A673 (cell line): ENCODE data around the gene NCKAP5. TPM values are rescaled to one million over a fixed set of nuclear protein-coding genes. Genes with fewer than 3 reads are reported as not detected.

Experiments used
- BruUV-seq: library from RNA; stranded (reverse); fragments of 400-500 nt; replicated peaks from 2 replicates; lab custom pipeline; 2021; lab: Mats Ljungman, UMichigan
- CTCF ChIA-PET: fragments of 300-600 bp; sonication (Branson Sonifier 250); formaldehyde crosslinking; loops from one replicate; lab custom pipeline; 2022; ENCODE audit warnings: antibody characterized with exemption; lab: Charles Lee
- POLR2A ChIA-PET: fragments of 300-600 bp; sonication (Branson Sonifier 250); formaldehyde crosslinking; loops from one replicate; lab custom pipeline; 2022; ENCODE audit warnings: antibody characterized with exemption; ENCODE audit not compliant: low non-redundant PET; lab: Charles Lee
- DNase-seq: peaks from one replicate; pipeline ENCODE4 v3.0.0-alpha.2; 2015; ENCODE audit warnings: low spot score
- H3K27ac ChIP-seq: fragments of 200-600 bp; sonication (generic); 2 replicates; pipeline ENCODE4 v1.5.1; 2016; ENCODE audit warnings: mixed run types, low read depth, mild to moderate bottlenecking, mixed read lengths, antibody characterized with exemption, low read length; ENCODE audit not compliant: poor library complexity, severe bottlenecking
- H3K27me3 ChIP-seq: fragments of 200-600 bp; sonication (generic); replicated peaks from 2 replicates; pipeline ENCODE4 v1.6.1; 2017; ENCODE audit warnings: mixed run types, low read depth, mild to moderate bottlenecking, mixed read lengths, antibody characterized with exemption, low read length; ENCODE audit not compliant: insufficient read depth, poor library complexity
- H3K36me3 ChIP-seq: fragments of 200-600 bp; sonication (generic); 2 replicates; pipeline ENCODE4 v1.6.1; 2016; ENCODE audit warnings: mixed run types, mild to moderate bottlenecking, mixed read lengths, antibody characterized with exemption, low read length; ENCODE audit not compliant: insufficient read depth, poor library complexity, severe bottlenecking
- H3K4me1 ChIP-seq: fragments of 200-600 bp; sonication (generic); 2 replicates; pipeline ENCODE4 v1.6.1; 2017; ENCODE audit warnings: mixed run types, mild to moderate bottlenecking, mixed read lengths, antibody characterized with exemption, low read length; ENCODE audit not compliant: insufficient read depth, poor library complexity, severe bottlenecking
- H3K4me3 ChIP-seq: fragments of 200-600 bp; sonication (generic); 2 replicates; pipeline ENCODE4 v1.5.1; 2016; ENCODE audit warnings: low read depth, mixed run types, mild to moderate bottlenecking, mixed read lengths, low read length; ENCODE audit not compliant: poor library complexity, severe bottlenecking
- H3K9me3 ChIP-seq: fragments of 200-600 bp; sonication (generic); 2 replicates; pipeline ENCODE4 v1.6.1; 2016; ENCODE audit warnings: mixed run types, low read depth, mild to moderate bottlenecking, mixed read lengths, antibody characterized with exemption, low read length; ENCODE audit not compliant: poor library complexity, severe bottlenecking
- EZH2 ChIP-seq: fragments of 200-600 bp; sonication (generic); IDR thresholded peaks from 2 replicates; pipeline ENCODE4 v1.6.1; 2017; ENCODE audit warnings: borderline replicate concordance, low read depth, mild to moderate bottlenecking, mixed read lengths, antibody characterized with exemption, low read length; ENCODE audit not compliant: poor library complexity, severe bottlenecking
- intact Hi-C: fragments of 100-400 bp; cut with micrococcal nuclease; formaldehyde crosslinking; loops from one replicate; pipeline ENCODE4 v1.10.0; 2022; ENCODE audit not compliant: unreplicated experiment
- total RNA-seq: library from RNA; stranded (reverse); gene quantifications from 2 replicates; pipeline ENCODE4 v1.2.3, GENCODE V29; 2021
- TF ChIP-seq, protein P1 (sequence below): fragments of 300-800, 200-600 bp; sonication (generic); conservative IDR thresholded peaks from 2 replicates; pipeline ENCODE4 v1.5.1; 2017; ENCODE audit warnings: low read depth, mild to moderate bottlenecking, antibody characterized with exemption, low read length, moderate library complexity, mixed read lengths

NCKAP5 gene
- total RNA-seq, 1 experiment from 2014 or later = 26.6 TPM

DNA sequence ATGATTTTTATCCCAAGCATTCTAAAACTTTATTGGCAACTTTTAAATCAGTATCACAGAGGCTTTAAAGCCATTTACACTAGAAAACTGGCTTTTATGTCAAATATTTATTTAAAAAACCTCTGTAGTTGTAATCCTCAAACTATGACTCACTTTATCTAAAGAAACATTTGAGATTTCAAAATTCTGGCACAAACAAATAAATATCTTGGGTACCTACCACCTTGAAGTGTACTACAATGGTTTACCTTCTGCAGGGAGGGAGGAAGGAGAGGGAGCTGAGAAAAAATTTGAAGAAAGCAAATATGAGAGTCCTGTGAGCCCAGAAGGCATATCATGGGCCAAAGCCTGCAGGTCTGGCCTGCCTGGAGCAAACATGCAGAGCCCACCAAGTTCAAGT is 155.6 kb downstream of the NCKAP5 start:
- Histone ChIP-seq H3K27me3 (no peaks in the 10 kb centered on the region), H3K4me1 (peaks cover 37% of the 10 kb centered on the region), H3K36me3 (no peaks in the 10 kb centered on the region), H3K4me3 (no peak overlapping the region), H3K27ac (no peak overlapping the region), H3K9me3 (no peaks in the 10 kb centered on the region)
- TF ChIP-seq EZH2 = no peak
- TF ChIP-seq, protein P1, sequence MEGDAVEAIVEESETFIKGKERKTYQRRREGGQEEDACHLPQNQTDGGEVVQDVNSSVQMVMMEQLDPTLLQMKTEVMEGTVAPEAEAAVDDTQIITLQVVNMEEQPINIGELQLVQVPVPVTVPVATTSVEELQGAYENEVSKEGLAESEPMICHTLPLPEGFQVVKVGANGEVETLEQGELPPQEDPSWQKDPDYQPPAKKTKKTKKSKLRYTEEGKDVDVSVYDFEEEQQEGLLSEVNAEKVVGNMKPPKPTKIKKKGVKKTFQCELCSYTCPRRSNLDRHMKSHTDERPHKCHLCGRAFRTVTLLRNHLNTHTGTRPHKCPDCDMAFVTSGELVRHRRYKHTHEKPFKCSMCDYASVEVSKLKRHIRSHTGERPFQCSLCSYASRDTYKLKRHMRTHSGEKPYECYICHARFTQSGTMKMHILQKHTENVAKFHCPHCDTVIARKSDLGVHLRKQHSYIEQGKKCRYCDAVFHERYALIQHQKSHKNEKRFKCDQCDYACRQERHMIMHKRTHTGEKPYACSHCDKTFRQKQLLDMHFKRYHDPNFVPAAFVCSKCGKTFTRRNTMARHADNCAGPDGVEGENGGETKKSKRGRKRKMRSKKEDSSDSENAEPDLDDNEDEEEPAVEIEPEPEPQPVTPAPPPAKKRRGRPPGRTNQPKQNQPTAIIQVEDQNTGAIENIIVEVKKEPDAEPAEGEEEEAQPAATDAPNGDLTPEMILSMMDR = no peak
- intact Hi-C loops = loop anchor here (5.0 kb wide), 1 partner anchor 150 kb away; no protein-coding TSS in a partner anchor
- CTCF ChIA-PET = no interaction called here
- POLR2A ChIA-PET = no interaction called here
- no peak for DNase-seq
- no TSS peak for BruUV-seq

DNA sequence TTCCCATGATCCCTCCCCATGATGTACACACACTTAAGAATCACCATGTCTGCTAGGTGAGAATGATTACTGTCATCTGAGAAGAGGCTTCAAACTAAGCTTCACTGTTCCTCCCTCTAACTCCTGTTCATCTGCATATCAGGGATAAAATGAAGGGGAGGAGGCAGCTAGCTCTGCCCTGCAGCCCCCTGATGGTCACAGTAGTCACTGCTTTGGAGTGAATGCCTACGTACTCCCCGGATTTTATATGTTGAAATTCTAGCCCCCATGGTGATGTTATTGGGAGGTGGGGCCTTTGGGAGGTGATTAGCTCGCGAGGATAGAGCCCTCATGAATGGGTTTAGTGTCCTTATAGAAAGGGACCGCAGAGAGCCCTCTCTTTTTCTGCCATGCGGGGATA is 156.4 kb downstream of the NCKAP5 start:
- peak; percentile 72 for DNase-seq
- Histone ChIP-seq H3K4me1 (peaks cover 46% of the 10 kb centered on the region), H3K4me3 (no peak overlapping the region), H3K27ac (no peak overlapping the region), H3K36me3 (no peaks in the 10 kb centered on the region), H3K9me3 (no peaks in the 10 kb centered on the region), H3K27me3 (no peaks in the 10 kb centered on the region)
- ChIA-PET CTCF (interaction anchor here (0.9 kb wide), 1 partner anchor 35 kb away, joined by 3 read pairs; no protein-coding TSS in a partner anchor), POLR2A (no interaction called here)
- TF ChIP-seq EZH2 = no peak
- TF ChIP-seq, protein P1 = peak; percentile 55
- intact Hi-C loops = loop anchor here (5.0 kb wide), 1 partner anchor 150 kb away; no protein-coding TSS in a partner anchor
- no TSS peak for BruUV-seq

- DNase-seq = no peak
- ChIA-PET POLR2A (no interaction called here), CTCF (no interaction called here)
- H3K9me3 ChIP-seq = no peaks in the 10 kb centered on the region
- peaks cover 45% of the 10 kb centered on the region for H3K4me1 ChIP-seq
- H3K4me3 ChIP-seq = no peak overlapping the region
- intact Hi-C loops = loop anchor here (5.0 kb wide), 1 partner anchor 151 kb away; no protein-coding TSS in a partner anchor
- no peaks in the 10 kb centered on the region for H3K36me3 ChIP-seq
- TF ChIP-seq, protein P1 = no peak
- TF ChIP-seq EZH2 = no peak
- H3K27ac ChIP-seq = peak overlapping the region; percentile 2
- no TSS peak for BruUV-seq
- H3K27me3 ChIP-seq = no peaks in the 10 kb centered on the region
Observed at GRCh38 chr2:133411101-133411500, 157.2 kb downstream of the NCKAP5 start.
